Breast epithelium (tissue), 4 donors: ENCODE measurements around the gene CDCP1. TPM values are rescaled to one million over a fixed set of nuclear protein-coding genes. Genes with fewer than 3 reads are reported as not detected.
"Not testable (repeated sequence)": the region's sequence is repeated elsewhere in the genome, so short reads cannot be mapped to it uniquely, and the experiment has no call there.

Experiments
- DNase-seq, 2 donors: peaks; one replicate each; pipeline ENCODE4 v3.0.0-alpha.2; 2019; ENCODE audit warnings: low spot score in 2 of 2
- H3K27ac ChIP-seq, 2 donors: fragments of 200-600 bp; sonication (generic) in 1 of 2; one replicate each; pipeline ENCODE4 v1.5.1; 2016 to 2019; ENCODE audit warnings: mild to moderate bottlenecking in 1 of 2
- H3K27me3 ChIP-seq, 2 donors: fragments of 200-600 bp; sonication (generic) in 1 of 2; one replicate each; pipeline versions ENCODE4 v1.5.1 to v1.6.0; 2017 to 2019; ENCODE audit warnings: control low read depth in 1 of 2, mild to moderate bottlenecking in 1 of 2
- H3K36me3 ChIP-seq: fragments of 200-600 bp; one replicate; pipeline ENCODE4 v1.5.1; 2019
- H3K4me1 ChIP-seq, 2 donors: fragments of 200-600 bp; sonication (generic); one replicate each; pipeline ENCODE4 v1.5.1; 2016 to 2019; ENCODE audit warnings: control low read depth in 1 of 2
- H3K4me3 ChIP-seq, 3 donors: fragments of 200-600 bp; sonication (generic); 1 replicate in 2 of 3; 2 replicates in 1 of 3; pipeline ENCODE4 v1.5.1; 2016 to 2019; ENCODE audit warnings: mild to moderate bottlenecking in 3 of 3, moderate library complexity in 2 of 3
- H3K9me3 ChIP-seq, 2 donors: fragments of 200-600 bp; sonication (generic) in 1 of 2; one replicate each; pipeline ENCODE4 v1.5.1; 2016 to 2019; ENCODE audit warnings: control low read depth in 1 of 2
- POLR2A ChIP-seq: fragments of 450-650 bp; IDR thresholded peaks from one replicate; pipeline ENCODE4 v1.6.1; 2016; ENCODE audit warnings: antibody characterized with exemption, mild to moderate bottlenecking, moderate library complexity
- POLR2AphosphoS5 ChIP-seq, 3 donors: sonication (generic); formaldehyde crosslinking; IDR thresholded peaks; one replicate each; pipeline ENCODE4 v1.6.1; 2017; ENCODE audit warnings: antibody characterized with exemption in 3 of 3
- intact Hi-C: fragments of 100-400 bp; cut with DNase I; formaldehyde crosslinking; loops from one replicate; pipeline ENCODE4 v1.15.1; 2023; ENCODE audit warnings: low total_unique reads
- total RNA-seq, 3 donors: library from RNA; depleted of rRNA; stranded (reverse); fragments of >200 nt; gene quantifications; one replicate each; pipeline ENCODE4 v1.1.0, GENCODE V29; 2016
- TF ChIP-seq, protein P1 (sequence below), 3 donors: fragments of 450-650 bp; IDR thresholded peaks; one replicate each; pipeline ENCODE4 v1.5.1; 2016 to 2017; ENCODE audit warnings: antibody characterized with exemption in 3 of 3, mild to moderate bottlenecking in 3 of 3, moderate library complexity in 3 of 3

Gene CDCP1
- total RNA-seq, 3 donors from 2014 or later, result 1.9 to 11.3 (median 8.5) TPM

DNA sequence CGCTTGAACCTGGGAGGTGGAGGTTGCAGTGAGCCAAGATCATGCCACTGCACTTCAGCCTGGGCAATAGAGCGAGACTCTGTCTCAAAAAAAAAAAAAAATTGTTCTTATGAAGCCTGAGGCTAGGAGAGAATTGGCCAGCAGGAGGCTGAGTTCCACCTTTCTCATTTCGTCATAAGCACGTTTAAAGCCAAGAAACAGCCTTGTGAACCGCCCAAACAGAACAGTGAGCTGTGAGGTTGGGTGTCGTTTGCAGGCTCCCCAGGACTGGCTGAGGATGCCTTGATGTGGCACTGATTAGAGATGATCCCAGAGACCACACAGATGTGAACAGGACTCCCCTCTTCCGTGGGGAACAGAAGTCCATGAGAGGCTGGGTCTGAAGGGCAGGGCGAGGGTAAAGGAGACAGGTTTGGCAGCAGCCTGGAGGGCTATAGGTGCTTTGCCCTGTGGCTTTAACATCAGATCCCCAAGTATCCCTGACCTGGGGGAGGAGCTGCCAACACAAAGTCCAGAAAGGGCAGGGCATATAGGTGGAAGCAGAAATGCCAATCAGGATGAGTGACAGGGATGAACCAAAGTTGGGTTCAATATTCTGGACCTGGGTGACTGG, 67.2 kb downstream of the CDCP1 start:
- TF ChIP-seq POLR2A (no peak), POLR2AphosphoS5 (IDR thresholded peaks at IDR 0.05) (no peak)
- Histone ChIP-seq H3K4me3 (no peak overlapping the region), H3K4me1 (no peaks in the 10 kb centered on the region), H3K27ac (no peak overlapping the region), H3K9me3 (no peaks in the 10 kb centered on the region), H3K36me3 (no peaks in the 10 kb centered on the region), H3K27me3 (no peaks in the 10 kb centered on the region)
- no peak for DNase-seq
- intact Hi-C loops, result no loop called here

DNA sequence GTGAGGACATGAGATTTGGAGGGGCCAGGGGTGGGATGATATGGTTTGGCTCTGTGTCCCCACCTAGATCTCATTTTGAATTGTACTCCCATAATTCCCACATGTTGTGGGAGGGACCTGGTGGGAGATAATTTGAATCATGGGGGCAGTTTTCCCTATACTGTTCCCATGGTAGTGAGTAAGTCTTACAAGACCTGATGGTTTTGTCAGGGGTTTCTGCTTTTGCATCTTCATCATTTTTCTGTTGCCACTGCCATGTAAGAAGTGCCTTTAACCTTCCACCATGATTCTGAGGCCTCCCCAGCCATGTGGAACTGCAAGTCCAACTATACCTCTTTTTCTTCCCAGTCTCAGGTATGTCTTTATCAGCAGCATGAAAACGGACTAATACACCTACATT, 67.9 kb downstream of the CDCP1 start:
- H3K4me3 ChIP-seq, intact Hi-C loops, H3K27me3 ChIP-seq, H3K27ac ChIP-seq, H3K4me1 ChIP-seq, DNase-seq, H3K36me3 ChIP-seq, H3K9me3 ChIP-seq: not testable (repeated sequence)

DNA sequence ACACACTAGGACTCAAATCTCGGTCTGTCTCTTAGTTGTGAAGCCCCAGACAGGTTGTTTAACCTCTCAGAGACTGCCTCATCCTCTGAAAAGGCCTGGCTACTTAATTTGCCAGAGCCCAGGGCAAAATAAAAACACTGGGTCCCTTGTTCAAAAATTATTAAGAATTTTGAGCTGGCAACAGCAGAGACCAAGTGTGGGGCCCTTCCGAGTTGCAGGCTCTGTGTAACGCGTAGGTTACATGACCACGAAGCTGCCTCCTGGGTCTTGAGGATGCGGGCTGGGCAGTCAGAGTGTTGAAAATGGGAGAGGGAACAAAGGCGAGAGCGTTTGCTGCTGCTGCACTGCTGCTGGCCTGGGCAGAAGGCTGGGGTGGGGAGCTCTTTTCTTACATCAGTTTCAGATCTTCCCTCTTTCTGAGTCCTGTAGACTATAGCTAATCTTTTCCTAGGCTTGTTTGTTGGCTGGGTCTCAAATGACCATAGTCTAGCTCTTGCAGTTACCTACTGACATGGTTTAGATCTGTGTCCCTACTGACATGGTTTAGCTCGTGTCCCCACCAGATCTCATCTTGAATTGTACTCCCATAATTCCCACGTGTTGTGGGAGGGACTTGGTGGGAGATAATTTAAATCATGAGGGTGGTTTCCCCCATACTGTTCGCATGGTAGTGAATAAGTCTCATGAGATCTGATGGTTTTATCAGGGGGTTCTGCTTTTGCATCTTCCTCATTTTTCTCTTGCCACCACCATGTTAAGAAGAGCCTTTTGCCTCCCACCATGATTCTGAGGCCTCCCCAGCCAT, 70.2 kb downstream of the CDCP1 start:
- no peak for TF ChIP-seq POLR2AphosphoS5 (IDR thresholded peaks at IDR 0.05)
- TF ChIP-seq, protein P1, sequence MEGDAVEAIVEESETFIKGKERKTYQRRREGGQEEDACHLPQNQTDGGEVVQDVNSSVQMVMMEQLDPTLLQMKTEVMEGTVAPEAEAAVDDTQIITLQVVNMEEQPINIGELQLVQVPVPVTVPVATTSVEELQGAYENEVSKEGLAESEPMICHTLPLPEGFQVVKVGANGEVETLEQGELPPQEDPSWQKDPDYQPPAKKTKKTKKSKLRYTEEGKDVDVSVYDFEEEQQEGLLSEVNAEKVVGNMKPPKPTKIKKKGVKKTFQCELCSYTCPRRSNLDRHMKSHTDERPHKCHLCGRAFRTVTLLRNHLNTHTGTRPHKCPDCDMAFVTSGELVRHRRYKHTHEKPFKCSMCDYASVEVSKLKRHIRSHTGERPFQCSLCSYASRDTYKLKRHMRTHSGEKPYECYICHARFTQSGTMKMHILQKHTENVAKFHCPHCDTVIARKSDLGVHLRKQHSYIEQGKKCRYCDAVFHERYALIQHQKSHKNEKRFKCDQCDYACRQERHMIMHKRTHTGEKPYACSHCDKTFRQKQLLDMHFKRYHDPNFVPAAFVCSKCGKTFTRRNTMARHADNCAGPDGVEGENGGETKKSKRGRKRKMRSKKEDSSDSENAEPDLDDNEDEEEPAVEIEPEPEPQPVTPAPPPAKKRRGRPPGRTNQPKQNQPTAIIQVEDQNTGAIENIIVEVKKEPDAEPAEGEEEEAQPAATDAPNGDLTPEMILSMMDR (IDR thresholded peaks at IDR 0.05), result no peak
- TF ChIP-seq POLR2A, result no peak
- intact Hi-C loops, result no loop called here
- no peak overlapping the region for H3K27ac ChIP-seq

DNA sequence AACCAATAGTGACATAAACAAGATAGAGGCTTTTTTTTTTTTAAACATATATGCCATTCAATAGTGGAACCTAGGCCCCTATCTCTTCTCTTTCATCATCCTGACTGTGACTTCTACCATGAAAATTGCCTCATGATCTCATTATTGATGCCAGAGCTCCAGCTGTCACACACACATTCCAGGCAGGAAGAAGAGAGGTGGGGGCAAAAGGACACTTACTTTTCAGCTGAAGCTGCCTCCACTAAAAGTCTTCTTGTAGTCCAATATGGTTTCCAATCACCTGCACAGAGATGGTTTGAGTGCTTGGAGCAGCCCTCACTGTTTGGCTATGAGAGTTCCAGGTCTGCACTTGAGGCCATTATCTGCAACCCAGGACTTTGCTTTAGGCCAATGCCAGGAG, 75.1 kb downstream of the CDCP1 start:
- intact Hi-C loops, result no loop called here
- no peaks in the 10 kb centered on the region for H3K9me3 ChIP-seq
- no peaks in the 10 kb centered on the region for H3K36me3 ChIP-seq
- TF ChIP-seq POLR2AphosphoS5 (IDR thresholded peaks at IDR 0.05), result no peak
- H3K4me3 ChIP-seq, result no peak overlapping the region
- no peak overlapping the region for H3K27ac ChIP-seq
- H3K27me3 ChIP-seq, result no peaks in the 10 kb centered on the region
- H3K4me1 ChIP-seq, result no peaks in the 10 kb centered on the region
- no peak for DNase-seq

More for the DNA sequence above, 70.2 kb downstream of the CDCP1 start:
- DNase-seq, result no peak
- Histone ChIP-seq H3K27me3 (no peaks in the 10 kb centered on the region), H3K36me3 (no peaks in the 10 kb centered on the region), H3K9me3 (no peaks in the 10 kb centered on the region), H3K4me3 (no peak overlapping the region), H3K4me1 (no peaks in the 10 kb centered on the region)

DNA sequence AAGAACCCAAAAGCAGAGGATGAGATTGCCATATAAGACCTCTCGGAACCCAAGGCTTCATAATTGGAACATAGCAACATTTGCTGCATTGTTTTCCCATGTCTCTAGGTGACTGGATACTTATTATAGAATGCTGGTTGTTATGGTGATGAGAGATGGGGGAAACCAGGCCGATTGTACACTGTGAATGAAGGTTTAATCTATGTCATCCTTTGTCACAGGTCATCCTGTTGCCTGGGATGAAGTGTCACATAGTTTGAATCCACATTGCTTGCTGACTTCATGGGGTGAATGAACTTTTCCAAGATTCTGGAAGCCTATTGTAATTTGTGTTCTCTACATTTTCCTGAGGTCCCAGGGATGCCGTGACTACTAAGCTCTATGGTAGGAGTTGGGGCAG, 78.2 kb downstream of the CDCP1 start:
- Histone ChIP-seq H3K27me3 (no peaks in the 10 kb centered on the region), H3K4me1 (no peaks in the 10 kb centered on the region), H3K27ac (no peak overlapping the region), H3K4me3 (no peak overlapping the region), H3K9me3 (no peaks in the 10 kb centered on the region), H3K36me3 (no peaks in the 10 kb centered on the region)
- TF ChIP-seq POLR2A (no peak), POLR2AphosphoS5 (IDR thresholded peaks at IDR 0.05) (no peak)
- TF ChIP-seq, protein P1 (IDR thresholded peaks at IDR 0.05), result no peak
- no peak for DNase-seq
- intact Hi-C loops, result loop anchor here (10.0 kb wide), 1 partner anchor 297 kb away; no protein-coding TSS in a partner anchor

DNA sequence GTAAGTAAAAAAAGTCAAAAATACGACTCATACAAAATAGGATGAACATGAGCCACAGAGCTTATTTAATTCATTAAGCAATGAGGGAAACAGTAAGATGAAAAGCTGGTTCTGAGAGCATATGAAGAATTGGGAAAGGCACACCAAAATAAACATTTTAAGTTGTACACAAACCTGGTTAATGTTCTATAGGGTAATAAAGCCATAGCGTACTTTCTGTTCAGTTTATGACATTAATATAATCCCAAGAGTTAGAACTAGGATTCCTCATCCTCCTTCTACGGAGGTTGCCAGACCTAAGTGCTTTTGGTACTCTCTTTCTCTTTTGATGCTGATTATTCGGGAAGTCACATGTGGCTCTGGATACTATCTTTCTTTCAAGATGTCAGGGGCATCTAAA, 78.7 kb downstream of the CDCP1 start:
- Histone ChIP-seq H3K9me3 (no peaks in the 10 kb centered on the region), H3K36me3 (no peaks in the 10 kb centered on the region), H3K4me1 (no peaks in the 10 kb centered on the region), H3K4me3 (no peak overlapping the region), H3K27me3 (no peaks in the 10 kb centered on the region), H3K27ac (no peak overlapping the region)
- TF ChIP-seq POLR2AphosphoS5 (IDR thresholded peaks at IDR 0.05) (no peak), POLR2A (no peak)
- TF ChIP-seq, protein P1 (IDR thresholded peaks at IDR 0.05), result no peak
- intact Hi-C loops, result loop anchor here (10.0 kb wide), 1 partner anchor 297 kb away; no protein-coding TSS in a partner anchor
- no peak for DNase-seq
